ENCODE data around the gene CCDC61.

DNA sequence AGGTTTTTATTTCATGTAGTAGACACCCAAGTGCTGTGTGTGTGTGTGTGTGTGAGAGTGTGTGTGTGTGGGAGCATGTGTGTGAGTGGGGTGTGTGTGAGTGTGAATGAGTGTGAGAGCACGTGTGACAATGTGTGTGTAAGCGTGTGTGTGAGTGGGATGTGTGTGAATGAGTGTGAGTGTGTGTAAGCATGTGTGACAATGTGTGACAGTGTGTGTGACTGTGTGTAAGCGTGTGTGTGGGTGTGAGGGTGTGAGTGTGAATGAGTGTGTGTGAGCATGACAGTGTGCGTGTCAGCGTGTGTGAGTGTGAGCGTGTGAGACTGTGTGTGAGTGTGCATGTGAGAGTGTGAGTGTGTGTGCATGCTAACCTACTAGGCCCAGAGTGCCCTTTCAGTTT lies 36.9 kb upstream of the CCDC61 start:
- TF ChIP-seq SUZ12 (IDR thresholded peaks at IDR 0.05; ENCODE audit: extremely low read depth, insufficient read depth, insufficient read length) (no peak), YY1 (IDR thresholded peaks at IDR 0.05; ENCODE audit: insufficient read depth, insufficient read length) (no peak), ZNF274 (IDR thresholded peaks at IDR 0.05; ENCODE audit: low read depth, low read length) (no peak)
